ENCODE data around the gene IRF2.

The IRF2 gene

GRCh38 chr4:184434021-184434420 lies 40.3 kb downstream of the IRF2 start:
- H3K4me3 ChIP-seq (ENCODE audit: low read depth, low read length), result no peak overlapping the region
- TF ChIP-seq CTCF (IDR thresholded peaks at IDR 0.05; ENCODE audit: borderline replicate concordance, insufficient read depth, low read depth, low read length), result no peak

- no peak overlapping the region for H3K4me3 ChIP-seq (ENCODE audit: low read depth, low read length)
- TF ChIP-seq CTCF (IDR thresholded peaks at IDR 0.05; ENCODE audit: borderline replicate concordance, insufficient read depth, low read depth, low read length), result no peak
Measured at GRCh38 chr4:184433258-184433892, 41.0 kb downstream of the IRF2 start.

- no peak overlapping the region for H3K4me3 ChIP-seq (ENCODE audit: low read depth, low read length)
- TF ChIP-seq CTCF (IDR thresholded peaks at IDR 0.05; ENCODE audit: borderline replicate concordance, insufficient read depth, low read depth, low read length), result no peak
Measured at GRCh38 chr4:184432127-184432922, 42.0 kb downstream of the IRF2 start.

GRCh38 chr4:184430163-184430562 lies 44.2 kb downstream of the IRF2 start:
- no peak overlapping the region for H3K4me3 ChIP-seq (ENCODE audit: low read depth, low read length)
- TF ChIP-seq CTCF (IDR thresholded peaks at IDR 0.05; ENCODE audit: borderline replicate concordance, insufficient read depth, low read depth, low read length), result no peak

GRCh38 chr4:184428787-184429186 lies 45.6 kb downstream of the IRF2 start:
- no peak for TF ChIP-seq CTCF (IDR thresholded peaks at IDR 0.05; ENCODE audit: borderline replicate concordance, insufficient read depth, low read depth, low read length)
- H3K4me3 ChIP-seq (ENCODE audit: low read depth, low read length), result no peak overlapping the region

GRCh38 chr4:184427687-184428086 lies 46.7 kb downstream of the IRF2 start:
- TF ChIP-seq CTCF (IDR thresholded peaks at IDR 0.05; ENCODE audit: borderline replicate concordance, insufficient read depth, low read depth, low read length), result no peak
- no peak overlapping the region for H3K4me3 ChIP-seq (ENCODE audit: low read depth, low read length)

GRCh38 chr4:184427093-184427492 lies 47.3 kb downstream of the IRF2 start:
- TF ChIP-seq CTCF (IDR thresholded peaks at IDR 0.05; ENCODE audit: borderline replicate concordance, insufficient read depth, low read depth, low read length), result no peak

More at GRCh38 chr4:184427093-184427492, 47.3 kb downstream of the IRF2 start:
- H3K4me3 ChIP-seq (ENCODE audit: low read depth, low read length), result no peak overlapping the region
